ENCODE data around the gene AGAP4. TPM values are rescaled to one million over a fixed set of nuclear protein-coding genes. Genes with fewer than 3 reads are reported as not detected.
"Not testable (repeated sequence)": the region's sequence is repeated elsewhere in the genome, so short reads cannot be mapped to it uniquely, and the experiment has no call there.

The AGAP4 gene
- total RNA-seq, 3 donors from 2014 or later (not counting 1 experiment from before 2014, with no cell fraction given), result 16.9 to 43.7 (median 31.3) TPM

GRCh38 chr10:45809837-45810236 is 37.5 kb downstream of the AGAP4 start:
- Histone ChIP-seq H3K4me1 (ENCODE audit: control insufficient read depth, insufficient read depth, low read length) (no peaks in the 10 kb centered on the region), H3K27me3 (ENCODE audit: control insufficient read depth, insufficient read depth, low read length) (no peaks in the 10 kb centered on the region), H3K27ac (ENCODE audit: low read length) (no peak overlapping the region), H3K9me3 (ENCODE audit: control insufficient read depth, insufficient read depth, low read length) (no peaks in the 10 kb centered on the region), H3K36me3 (ENCODE audit: control insufficient read depth, insufficient read depth, low read length) (no peaks in the 10 kb centered on the region), H3K4me3 (ENCODE audit: low read length) (no peak overlapping the region)
- no peak overlapping the region for H3K27ac Mint-ChIP-seq
- 93% methylated on average over 4 of the region's 4 CpGs for WGBS (ENCODE audit: insufficient coverage)
- H3K36me3 Mint-ChIP-seq, result no peaks in the 10 kb centered on the region
- no peaks in the 10 kb centered on the region for H3K9me3 Mint-ChIP-seq
- H3K4me3 Mint-ChIP-seq, result no peak overlapping the region
- ATAC-seq (no peak), DNase-seq (no peak)
- no peaks in the 10 kb centered on the region for H3K4me1 Mint-ChIP-seq
- no peak for TF ChIP-seq CTCF (IDR thresholded peaks at IDR 0.05)
- intact Hi-C loops (cut with micrococcal nuclease), result no loop called here
- peaks cover 5 to 8% of the 10 kb centered on the region in 2 donors for H3K27me3 Mint-ChIP-seq (ENCODE audit: low read depth in 2 of 2)

GRCh38 chr10:45804996-45805395 is 42.3 kb downstream of the AGAP4 start:
- H3K4me3 Mint-ChIP-seq; DNase-seq; H3K9me3 ChIP-seq (ENCODE audit: control insufficient read depth, insufficient read depth, low read length); H3K27ac Mint-ChIP-seq; H3K27me3 ChIP-seq (ENCODE audit: control insufficient read depth, insufficient read depth, low read length); H3K4me3 ChIP-seq (ENCODE audit: low read length); ATAC-seq; H3K4me1 ChIP-seq (ENCODE audit: control insufficient read depth, insufficient read depth, low read length); H3K27ac ChIP-seq (ENCODE audit: low read length); H3K36me3 Mint-ChIP-seq; intact Hi-C loops (cut with micrococcal nuclease); H3K9me3 Mint-ChIP-seq; H3K36me3 ChIP-seq (ENCODE audit: control insufficient read depth, insufficient read depth, low read length): not testable (repeated sequence)
- Mint-ChIP-seq H3K4me1 (peaks cover 7 to 13% of the 10 kb centered on the region in 2 donors), H3K27me3 (ENCODE audit: low read depth in 2 of 2) (peaks cover 6 to 14% of the 10 kb centered on the region in 2 donors)
- 92% methylated on average over 2 of the region's 2 CpGs for WGBS (ENCODE audit: insufficient coverage)

- H3K36me3 ChIP-seq (ENCODE audit: control insufficient read depth, insufficient read depth, low read length); intact Hi-C loops (cut with micrococcal nuclease); H3K27me3 ChIP-seq (ENCODE audit: control insufficient read depth, insufficient read depth, low read length); ATAC-seq; DNase-seq; H3K4me3 Mint-ChIP-seq; H3K27ac ChIP-seq (ENCODE audit: low read length); H3K36me3 Mint-ChIP-seq; H3K9me3 Mint-ChIP-seq; H3K9me3 ChIP-seq (ENCODE audit: control insufficient read depth, insufficient read depth, low read length); H3K4me1 ChIP-seq (ENCODE audit: control insufficient read depth, insufficient read depth, low read length); H3K27ac Mint-ChIP-seq; H3K4me3 ChIP-seq (ENCODE audit: low read length): not testable (repeated sequence)
- WGBS (ENCODE audit: insufficient coverage), result 74% methylated on average over 11 of the region's 13 CpGs
- Mint-ChIP-seq H3K4me1 (peaks cover 7 to 13% of the 10 kb centered on the region in 2 donors), H3K27me3 (ENCODE audit: low read depth in 2 of 2) (peaks cover 3 to 14% of the 10 kb centered on the region in 2 donors)
Measured at GRCh38 chr10:45803060-45804010, 44.0 kb downstream of the AGAP4 start.

- H3K36me3 ChIP-seq (ENCODE audit: control insufficient read depth, insufficient read depth, low read length); H3K27ac Mint-ChIP-seq; H3K4me1 Mint-ChIP-seq; H3K4me1 ChIP-seq (ENCODE audit: control insufficient read depth, insufficient read depth, low read length); ATAC-seq; H3K9me3 ChIP-seq (ENCODE audit: control insufficient read depth, insufficient read depth, low read length); H3K27me3 ChIP-seq (ENCODE audit: control insufficient read depth, insufficient read depth, low read length); H3K4me3 Mint-ChIP-seq; H3K36me3 Mint-ChIP-seq; intact Hi-C loops (cut with micrococcal nuclease); H3K27ac ChIP-seq (ENCODE audit: low read length); DNase-seq; H3K4me3 ChIP-seq (ENCODE audit: low read length); H3K9me3 Mint-ChIP-seq; H3K27me3 Mint-ChIP-seq (ENCODE audit: low read depth in 2 of 2): not testable (repeated sequence)
- WGBS (ENCODE audit: insufficient coverage), result 97% methylated on average over 2 of the region's 2 CpGs
Measured at GRCh38 chr10:45794761-45795160, 52.5 kb downstream of the AGAP4 start.

GRCh38 chr10:45790694-45791426 is 56.4 kb downstream of the AGAP4 start:
- H3K4me3 Mint-ChIP-seq; H3K27ac ChIP-seq (ENCODE audit: low read length); H3K4me3 ChIP-seq (ENCODE audit: low read length); H3K4me1 ChIP-seq (ENCODE audit: control insufficient read depth, insufficient read depth, low read length); H3K9me3 ChIP-seq (ENCODE audit: control insufficient read depth, insufficient read depth, low read length); intact Hi-C loops (cut with micrococcal nuclease); H3K9me3 Mint-ChIP-seq; H3K4me1 Mint-ChIP-seq; H3K27me3 ChIP-seq (ENCODE audit: control insufficient read depth, insufficient read depth, low read length); H3K36me3 Mint-ChIP-seq; ATAC-seq; H3K27ac Mint-ChIP-seq; DNase-seq; H3K27me3 Mint-ChIP-seq (ENCODE audit: low read depth in 2 of 2); H3K36me3 ChIP-seq (ENCODE audit: control insufficient read depth, insufficient read depth, low read length): not testable (repeated sequence)
- WGBS (ENCODE audit: insufficient coverage), result 96% methylated on average over 2 of the region's 6 CpGs

DNA sequence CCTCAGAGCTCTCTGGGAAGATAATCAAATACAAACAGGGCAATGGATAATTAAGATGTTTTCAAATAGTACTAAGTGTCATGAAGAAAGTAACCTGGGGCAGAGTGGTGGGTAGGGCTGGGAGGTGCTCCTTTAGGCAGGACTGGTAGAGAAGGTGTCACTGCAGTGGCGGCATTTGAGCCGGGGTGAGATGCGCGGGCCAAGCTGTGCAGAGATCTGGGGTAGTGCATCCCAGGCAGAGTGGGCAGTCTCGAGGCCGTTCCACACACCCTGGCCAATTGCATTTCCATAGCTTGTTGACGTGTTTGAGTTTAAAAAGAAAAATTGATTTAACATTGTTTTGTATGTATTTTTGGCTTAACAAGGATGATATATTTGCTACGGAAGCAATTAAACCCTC is 57.3 kb downstream of the AGAP4 start:
- DNase-seq; intact Hi-C loops (cut with micrococcal nuclease); H3K36me3 Mint-ChIP-seq; H3K4me1 ChIP-seq (ENCODE audit: control insufficient read depth, insufficient read depth, low read length); H3K9me3 ChIP-seq (ENCODE audit: control insufficient read depth, insufficient read depth, low read length); H3K4me3 Mint-ChIP-seq; H3K9me3 Mint-ChIP-seq; H3K36me3 ChIP-seq (ENCODE audit: control insufficient read depth, insufficient read depth, low read length); ATAC-seq; H3K4me1 Mint-ChIP-seq; H3K27ac ChIP-seq (ENCODE audit: low read length); H3K4me3 ChIP-seq (ENCODE audit: low read length); H3K27ac Mint-ChIP-seq; H3K27me3 ChIP-seq (ENCODE audit: control insufficient read depth, insufficient read depth, low read length); H3K27me3 Mint-ChIP-seq (ENCODE audit: low read depth in 2 of 2): not testable (repeated sequence)
- WGBS (ENCODE audit: insufficient coverage), result over 99% methylated on average over 6 of the region's 8 CpGs

- peak overlapping the region in 1 of 2 donors; percentile 62 for H3K27ac Mint-ChIP-seq
- H3K4me3 Mint-ChIP-seq; H3K9me3 ChIP-seq (ENCODE audit: control insufficient read depth, insufficient read depth, low read length); intact Hi-C loops (cut with micrococcal nuclease); DNase-seq; H3K27ac ChIP-seq (ENCODE audit: low read length); ATAC-seq; H3K4me1 Mint-ChIP-seq; H3K4me1 ChIP-seq (ENCODE audit: control insufficient read depth, insufficient read depth, low read length); H3K27me3 Mint-ChIP-seq (ENCODE audit: low read depth in 2 of 2); H3K9me3 Mint-ChIP-seq; H3K4me3 ChIP-seq (ENCODE audit: low read length); H3K27me3 ChIP-seq (ENCODE audit: control insufficient read depth, insufficient read depth, low read length); H3K36me3 Mint-ChIP-seq: not testable (repeated sequence)
- H3K36me3 ChIP-seq (ENCODE audit: control insufficient read depth, insufficient read depth, low read length), result peaks cover 11% of the 10 kb centered on the region
- WGBS (ENCODE audit: insufficient coverage), result 50% methylated on average over 1 of the region's 5 CpGs
Measured at GRCh38 chr10:45787212-45787741, 60.0 kb downstream of the AGAP4 start.
